ENCODE results near the gene MPIG6B.

MPIG6B gene

GRCh38 chr6:31692886-31693285 is 30.3 kb upstream of the MPIG6B start:
- Histone ChIP-seq H3K9me2 (replicated peaks; ENCODE audit: control insufficient read depth, low read length) (no peaks in the 10 kb centered on the region), H3K4me3 (ENCODE audit: low read length) (no peak overlapping the region), H3K4me1 (ENCODE audit: control insufficient read depth, low read length) (peaks cover 15% of the 10 kb centered on the region), H3K9me3 (ENCODE audit: control insufficient read depth, insufficient read depth, low read length) (no peaks in the 10 kb centered on the region), H3F3A (ENCODE audit: control insufficient read depth, insufficient read depth) (peaks cover 4% of the 10 kb centered on the region), H3K36me3 (ENCODE audit: control insufficient read depth, low read length) (peaks cover 62% of the 10 kb centered on the region), H3K79me2 (ENCODE audit: control insufficient read depth, low read length) (no peaks in the 10 kb centered on the region), H4K20me1 (ENCODE audit: control insufficient read depth, insufficient read depth, low read depth, low read length) (no peaks in the 10 kb centered on the region), H3K4me2 (ENCODE audit: low read length) (no peak overlapping the region), H3K27ac (ENCODE audit: low read depth, low read length) (no peak overlapping the region), H3K27me3 (ENCODE audit: control insufficient read depth, low read length) (no peaks in the 10 kb centered on the region)
- TF ChIP-seq, protein P1, sequence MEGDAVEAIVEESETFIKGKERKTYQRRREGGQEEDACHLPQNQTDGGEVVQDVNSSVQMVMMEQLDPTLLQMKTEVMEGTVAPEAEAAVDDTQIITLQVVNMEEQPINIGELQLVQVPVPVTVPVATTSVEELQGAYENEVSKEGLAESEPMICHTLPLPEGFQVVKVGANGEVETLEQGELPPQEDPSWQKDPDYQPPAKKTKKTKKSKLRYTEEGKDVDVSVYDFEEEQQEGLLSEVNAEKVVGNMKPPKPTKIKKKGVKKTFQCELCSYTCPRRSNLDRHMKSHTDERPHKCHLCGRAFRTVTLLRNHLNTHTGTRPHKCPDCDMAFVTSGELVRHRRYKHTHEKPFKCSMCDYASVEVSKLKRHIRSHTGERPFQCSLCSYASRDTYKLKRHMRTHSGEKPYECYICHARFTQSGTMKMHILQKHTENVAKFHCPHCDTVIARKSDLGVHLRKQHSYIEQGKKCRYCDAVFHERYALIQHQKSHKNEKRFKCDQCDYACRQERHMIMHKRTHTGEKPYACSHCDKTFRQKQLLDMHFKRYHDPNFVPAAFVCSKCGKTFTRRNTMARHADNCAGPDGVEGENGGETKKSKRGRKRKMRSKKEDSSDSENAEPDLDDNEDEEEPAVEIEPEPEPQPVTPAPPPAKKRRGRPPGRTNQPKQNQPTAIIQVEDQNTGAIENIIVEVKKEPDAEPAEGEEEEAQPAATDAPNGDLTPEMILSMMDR (IDR thresholded peaks at IDR 0.05; ENCODE audit: low read depth, low read length, poor library complexity, severe bottlenecking), result no peak
- TF ChIP-seq EZH2phosphoT487 (IDR thresholded peaks at IDR 0.05; ENCODE audit: borderline replicate concordance, low read length), result no peak

DNA sequence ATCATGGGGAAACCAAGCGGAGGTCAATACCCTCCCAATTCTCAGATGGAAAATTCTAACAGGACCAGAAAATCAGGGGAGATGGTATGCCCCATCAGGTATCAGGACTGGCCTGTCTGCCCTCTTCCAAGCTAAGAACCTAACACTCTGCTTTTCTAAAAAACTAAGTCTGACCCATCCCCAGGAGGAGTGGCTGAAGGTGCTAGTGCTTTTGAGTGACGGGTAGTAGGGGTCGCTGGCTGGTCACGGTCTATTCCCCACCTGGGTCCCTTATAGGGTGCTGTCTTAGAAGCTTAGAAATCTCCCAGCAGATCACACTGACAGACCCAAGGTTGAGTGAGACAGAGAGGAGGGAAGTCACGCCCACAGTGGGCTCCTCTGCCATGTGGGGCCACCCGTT is 29.6 kb upstream of the MPIG6B start:
- Histone ChIP-seq H4K20me1 (ENCODE audit: control insufficient read depth, insufficient read depth, low read depth, low read length) (no peaks in the 10 kb centered on the region), H3F3A (ENCODE audit: control insufficient read depth, insufficient read depth) (peaks cover 7% of the 10 kb centered on the region), H3K4me2 (ENCODE audit: low read length) (no peak overlapping the region), H3K27ac (ENCODE audit: low read depth, low read length) (no peak overlapping the region), H3K79me2 (ENCODE audit: control insufficient read depth, low read length) (no peaks in the 10 kb centered on the region), H3K9me2 (replicated peaks; ENCODE audit: control insufficient read depth, low read length) (no peaks in the 10 kb centered on the region), H3K36me3 (ENCODE audit: control insufficient read depth, low read length) (peaks cover 56% of the 10 kb centered on the region), H3K9me3 (ENCODE audit: control insufficient read depth, insufficient read depth, low read length) (no peaks in the 10 kb centered on the region), H3K4me3 (ENCODE audit: low read length) (no peak overlapping the region), H3K27me3 (ENCODE audit: control insufficient read depth, low read length) (no peaks in the 10 kb centered on the region), H3K4me1 (ENCODE audit: control insufficient read depth, low read length) (peaks cover 15% of the 10 kb centered on the region)
- TF ChIP-seq, protein P1 (IDR thresholded peaks at IDR 0.05; ENCODE audit: low read depth, low read length, poor library complexity, severe bottlenecking), result no peak
- TF ChIP-seq EZH2phosphoT487 (IDR thresholded peaks at IDR 0.05; ENCODE audit: borderline replicate concordance, low read length), result no peak

- H3K79me2 ChIP-seq (ENCODE audit: control insufficient read depth, low read length), result peaks cover 22% of the 10 kb centered on the region
- TF ChIP-seq EZH2phosphoT487 (IDR thresholded peaks at IDR 0.05; ENCODE audit: borderline replicate concordance, low read length), result no peak
- TF ChIP-seq, protein P1 (IDR thresholded peaks at IDR 0.05; ENCODE audit: low read depth, low read length, poor library complexity, severe bottlenecking), result no peak
- peaks cover 7% of the 10 kb centered on the region for H3F3A ChIP-seq (ENCODE audit: control insufficient read depth, insufficient read depth)
- no peak overlapping the region for H3K4me2 ChIP-seq (ENCODE audit: low read length)
- no peaks in the 10 kb centered on the region for H3K9me3 ChIP-seq (ENCODE audit: control insufficient read depth, insufficient read depth, low read length)
- no peak overlapping the region for H3K4me3 ChIP-seq (ENCODE audit: low read length)
- H3K9me2 ChIP-seq (replicated peaks; ENCODE audit: control insufficient read depth, low read length), result no peaks in the 10 kb centered on the region
- no peak overlapping the region for H3K27ac ChIP-seq (ENCODE audit: low read depth, low read length)
- 0 out of 2 replicates have a peak, but pooled peaks cover 4% of the 10 kb centered on the region for H4K20me1 ChIP-seq (ENCODE audit: control insufficient read depth, insufficient read depth, low read depth, low read length)
- peaks cover 16% of the 10 kb centered on the region for H3K4me1 ChIP-seq (ENCODE audit: control insufficient read depth, low read length)
- no peaks in the 10 kb centered on the region for H3K27me3 ChIP-seq (ENCODE audit: control insufficient read depth, low read length)
- peaks cover 45% of the 10 kb centered on the region for H3K36me3 ChIP-seq (ENCODE audit: control insufficient read depth, low read length)
Measured at GRCh38 chr6:31697555-31697954, 25.6 kb upstream of the MPIG6B start.
